Peyer's patch (tissue), 4 donors: ENCODE results near the gene OSR1. TPM values are rescaled to one million over a fixed set of nuclear protein-coding genes. Genes with fewer than 3 reads are reported as not detected.

Source experiments
- small RNA-seq, 2 donors: library from RNA; depleted of rRNA; stranded (forward); fragments of <200 nt; gene quantifications; one replicate each; pipeline ENCODE3, GENCODE V24; 2016
- total RNA-seq, 4 donors: library from RNA; depleted of rRNA; stranded (reverse); fragments of >200 nt; gene quantifications; one replicate each; pipeline ENCODE4 v1.1.0, GENCODE V29; 2016

The OSR1 gene
- total RNA-seq, 4 donors from 2014 or later = 3.9 to 14.9 (median 7.0) TPM

Small RNA genes lying within 50 kb of the gene (small RNA-seq; reads per million reads assigned to genes)
- gene MIR4757 = 0 reads per million in 2 donors
